Esophagus muscularis mucosa (tissue), 4 donors: ENCODE measurements around the gene DOCK11.

Source experiments
- EP300 ChIP-seq: sonication (generic); formaldehyde crosslinking; IDR thresholded peaks from one replicate; pipeline ENCODE4 v1.6.1; 2017; ENCODE audit warnings: antibody characterized with exemption
- POLR2A ChIP-seq: fragments of 450-650 bp; IDR thresholded peaks from one replicate; pipeline ENCODE4 v1.6.1; 2017; ENCODE audit warnings: antibody characterized with exemption, moderate library complexity, mild to moderate bottlenecking, low read depth
- TF ChIP-seq, protein P1 (sequence below), 3 experiments: fragments of 200-600 bp in 2 of 3; fragments of 450-650 bp in 1 of 3; sonication (generic) in 2 of 3; IDR thresholded peaks; one replicate each; pipeline ENCODE4 v1.5.1; 2017 to 2019; ENCODE audit warnings: antibody characterized with exemption in 3 of 3, mild to moderate bottlenecking in 2 of 3, moderate library complexity in 1 of 3

DNA sequence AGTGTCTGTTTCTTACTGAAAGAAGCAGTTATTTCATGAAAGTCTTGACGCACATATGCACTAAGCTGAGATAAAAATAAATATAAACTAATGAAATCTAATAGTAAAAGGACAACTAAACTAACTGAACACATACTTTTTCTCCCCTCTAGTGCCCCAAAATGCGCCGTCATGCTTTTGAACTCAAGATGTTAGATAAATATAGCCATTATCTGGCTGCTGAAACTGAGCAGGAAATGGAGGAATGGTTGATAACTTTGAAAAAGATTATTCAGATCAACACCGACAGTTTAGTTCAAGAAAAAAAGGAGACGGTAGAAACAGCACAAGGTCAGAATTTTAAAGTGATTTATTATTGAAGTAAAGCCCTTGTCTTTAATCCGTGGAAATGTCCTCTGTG lies 70.2 kb downstream of the DOCK11 start:
- no peak for TF ChIP-seq POLR2A
- TF ChIP-seq, protein P1, sequence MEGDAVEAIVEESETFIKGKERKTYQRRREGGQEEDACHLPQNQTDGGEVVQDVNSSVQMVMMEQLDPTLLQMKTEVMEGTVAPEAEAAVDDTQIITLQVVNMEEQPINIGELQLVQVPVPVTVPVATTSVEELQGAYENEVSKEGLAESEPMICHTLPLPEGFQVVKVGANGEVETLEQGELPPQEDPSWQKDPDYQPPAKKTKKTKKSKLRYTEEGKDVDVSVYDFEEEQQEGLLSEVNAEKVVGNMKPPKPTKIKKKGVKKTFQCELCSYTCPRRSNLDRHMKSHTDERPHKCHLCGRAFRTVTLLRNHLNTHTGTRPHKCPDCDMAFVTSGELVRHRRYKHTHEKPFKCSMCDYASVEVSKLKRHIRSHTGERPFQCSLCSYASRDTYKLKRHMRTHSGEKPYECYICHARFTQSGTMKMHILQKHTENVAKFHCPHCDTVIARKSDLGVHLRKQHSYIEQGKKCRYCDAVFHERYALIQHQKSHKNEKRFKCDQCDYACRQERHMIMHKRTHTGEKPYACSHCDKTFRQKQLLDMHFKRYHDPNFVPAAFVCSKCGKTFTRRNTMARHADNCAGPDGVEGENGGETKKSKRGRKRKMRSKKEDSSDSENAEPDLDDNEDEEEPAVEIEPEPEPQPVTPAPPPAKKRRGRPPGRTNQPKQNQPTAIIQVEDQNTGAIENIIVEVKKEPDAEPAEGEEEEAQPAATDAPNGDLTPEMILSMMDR (IDR thresholded peaks at IDR 0.05) = no peak
- no peak for TF ChIP-seq EP300
